IMR-90 (cell line): ENCODE data around the gene NACC2. TPM values are rescaled to one million over a fixed set of nuclear protein-coding genes. Genes with fewer than 3 reads are reported as not detected.

Source experiments
- ATAC-seq: fragments of 200-7000 bp; cut with Tn5 transposase; 2 replicates; pipeline ENCODE4 v1.9.1; 2020; ENCODE audit warnings: low read depth, mild to moderate bottlenecking, moderate library complexity
- BruUV-seq: library from RNA; stranded (reverse); fragments of 400-500 nt; replicated peaks from 2 replicates; lab custom pipeline; 2021; lab: Mats Ljungman, UMichigan
- CTCF ChIA-PET: fragments of 300-600 bp; formaldehyde crosslinking; extraction: SDS; loops from one replicate; lab custom pipeline; 2021; ENCODE audit warnings: antibody characterized with exemption; lab: Yijun Ruan, JAX
- POLR2A ChIA-PET: fragments of 300-600 bp; sonication (Branson Sonifier 250); formaldehyde crosslinking; loops from one replicate; lab custom pipeline; 2022; ENCODE audit warnings: antibody characterized with exemption; ENCODE audit not compliant: unreplicated experiment; lab: Charles Lee
- DNase-seq: peaks from one replicate; pipeline ENCODE4 v3.0.0; 2013
- H2AFZ ChIP-seq: replicated peaks from 2 replicates; pipeline ENCODE3; 2013; ENCODE audit warnings: low read length, mild to moderate bottlenecking; ENCODE audit not compliant: poor library complexity
- H2AK5ac ChIP-seq: 2 replicates; pipeline ENCODE4 v1.6.1; 2013; ENCODE audit warnings: low read depth, low read length, inconsistent platforms
- H2AK9ac ChIP-seq: replicated peaks from 2 replicates; pipeline ENCODE3; 2013; ENCODE audit warnings: mild to moderate bottlenecking, low read depth, low read length, moderate library complexity; ENCODE audit not compliant: poor library complexity
- H2BK120ac ChIP-seq: 2 replicates; pipeline ENCODE4 v1.6.1; 2013; ENCODE audit warnings: low read depth, low read length, inconsistent platforms
- H2BK15ac ChIP-seq: 3 replicates; pipeline ENCODE4 v1.6.1; 2013; ENCODE audit warnings: low read depth, low read length, inconsistent platforms
- H2BK20ac ChIP-seq: 2 replicates; pipeline ENCODE4 v1.6.1; 2013; ENCODE audit warnings: low read depth, mild to moderate bottlenecking, inconsistent platforms, low read length, moderate library complexity
- H2BK5ac ChIP-seq: 2 replicates; pipeline ENCODE4 v1.6.1; 2013; ENCODE audit warnings: mild to moderate bottlenecking, low read depth, low read length, inconsistent platforms; ENCODE audit not compliant: poor library complexity, severe bottlenecking
- H3K14ac ChIP-seq: replicated peaks from 2 replicates; pipeline ENCODE4 v1.6.1; 2013; ENCODE audit warnings: low read depth, low read length, inconsistent platforms
- H3K18ac ChIP-seq: 2 replicates; pipeline ENCODE4 v1.6.1; 2013; ENCODE audit warnings: low read depth, low read length, control low read depth
- H3K23ac ChIP-seq: 2 replicates; pipeline ENCODE4 v1.6.1; 2013; ENCODE audit warnings: low read depth, low read length, inconsistent platforms
- H3K27ac ChIP-seq: 2 replicates; pipeline ENCODE4 v1.5.1; 2013; ENCODE audit warnings: mild to moderate bottlenecking, control low read depth, low read length; ENCODE audit not compliant: insufficient read depth
- H3K27me3 ChIP-seq: 2 replicates; pipeline ENCODE4 v1.6.1; 2013; ENCODE audit warnings: low read length; ENCODE audit not compliant: control insufficient read depth, insufficient read depth
- H3K36me3 ChIP-seq: 2 replicates; pipeline ENCODE4 v1.6.1; 2013; ENCODE audit warnings: low read length, mixed read lengths; ENCODE audit not compliant: control insufficient read depth, insufficient read depth
- H3K4ac ChIP-seq: 2 replicates; pipeline ENCODE4 v1.6.1; 2013; ENCODE audit warnings: low read depth, low read length, inconsistent platforms
- H3K4me1 ChIP-seq: 2 replicates; pipeline ENCODE4 v1.6.1; 2013; ENCODE audit warnings: low read length, mixed read lengths; ENCODE audit not compliant: control insufficient read depth, insufficient read depth
- H3K4me2 ChIP-seq: 2 replicates; pipeline ENCODE4 v1.6.1; 2013; ENCODE audit warnings: low read depth, mild to moderate bottlenecking, control low read depth, low read length, moderate library complexity
- H3K4me3 ChIP-seq: 2 replicates; pipeline ENCODE4 v1.5.1; 2013; ENCODE audit warnings: low read depth, mild to moderate bottlenecking, control low read depth, low read length, moderate library complexity; ENCODE audit not compliant: insufficient read depth
- H3K56ac ChIP-seq: 2 replicates; pipeline ENCODE4 v1.6.1; 2013; ENCODE audit warnings: low read length, inconsistent platforms; ENCODE audit not compliant: insufficient read depth; ENCODE audit errors: extremely low read depth
- H3K79me1 ChIP-seq, 2 experiments: 2 replicates each; pipeline ENCODE4 v1.6.1; 2013; ENCODE audit warnings: low read length in 2 of 2, inconsistent platforms in 1 of 2, low read depth in 1 of 2
- H3K9ac ChIP-seq: 2 replicates; pipeline ENCODE4 v1.6.1; 2013; ENCODE audit warnings: low read depth, low read length, control low read depth
- H3K9me1 ChIP-seq: 2 replicates; pipeline ENCODE4 v1.6.1; 2013; ENCODE audit warnings: low read length, inconsistent platforms; ENCODE audit not compliant: insufficient read depth
- H3K9me3 ChIP-seq: 2 replicates; pipeline ENCODE4 v1.6.1; 2013; ENCODE audit warnings: low read length; ENCODE audit not compliant: control insufficient read depth, insufficient read depth
- H4K20me1 ChIP-seq: 2 replicates; pipeline ENCODE4 v1.6.1; 2013; ENCODE audit warnings: low read length, inconsistent platforms; ENCODE audit not compliant: insufficient read depth
- H4K5ac ChIP-seq: 2 replicates; pipeline ENCODE4 v1.6.1; 2013; ENCODE audit warnings: mild to moderate bottlenecking, low read depth, low read length, control low read depth
- H4K8ac ChIP-seq, 2 experiments: 2 replicates each; pipeline ENCODE4 v1.6.1; 2013; ENCODE audit warnings: low read depth in 2 of 2, low read length in 2 of 2, control low read depth in 1 of 2, inconsistent platforms in 1 of 2
- H4K91ac ChIP-seq: 2 replicates; pipeline ENCODE4 v1.6.1; 2013; ENCODE audit warnings: low read depth, low read length, inconsistent platforms; ENCODE audit not compliant: insufficient read depth
- BHLHE40 ChIP-seq: fragments of 150-350 bp; IDR thresholded peaks from 2 replicates; pipeline ENCODE4 v1.6.1; 2016; ENCODE audit warnings: mild to moderate bottlenecking, low read depth, low read length
- CEBPB ChIP-seq: IDR thresholded peaks from 2 replicates; pipeline ENCODE4 v1.6.1; 2012; ENCODE audit warnings: low read depth, low read length, improper control_type of control experiment
- CHD1 ChIP-seq: IDR thresholded peaks from 2 replicates; pipeline ENCODE4 v1.6.1; 2012; ENCODE audit warnings: low read depth, low read length, improper control_type of control experiment
- FOS ChIP-seq: fragments of 150-350 bp; IDR thresholded peaks from 2 replicates; pipeline ENCODE4 v1.6.1; 2016; ENCODE audit warnings: low read depth, low read length
- MAFK ChIP-seq: IDR thresholded peaks from 2 replicates; pipeline ENCODE4 v1.6.1; 2012; ENCODE audit warnings: low read depth, low read length, improper control_type of control experiment
- MAZ ChIP-seq: IDR thresholded peaks from 2 replicates; pipeline ENCODE4 v1.6.1; 2012; ENCODE audit warnings: low read depth, mild to moderate bottlenecking, low read length, improper control_type of control experiment, moderate library complexity, borderline replicate concordance
- MXI1 ChIP-seq: IDR thresholded peaks from 2 replicates; pipeline ENCODE4 v1.6.1; 2012; ENCODE audit warnings: low read depth, mild to moderate bottlenecking, low read length, moderate library complexity, borderline replicate concordance
- NFE2L2 ChIP-seq: fragments of 150-350 bp; IDR thresholded peaks from 2 replicates; pipeline ENCODE4 v1.6.1; 2016; ENCODE audit warnings: low read depth, mild to moderate bottlenecking, low read length
- POLR2A ChIP-seq: IDR thresholded peaks from 2 replicates; pipeline ENCODE4 v1.6.1; 2012; ENCODE audit warnings: mild to moderate bottlenecking, low read depth, low read length
- RAD21 ChIP-seq: IDR thresholded peaks from 2 replicates; pipeline ENCODE4 v1.6.1; 2012; ENCODE audit warnings: low read length, improper control_type of control experiment
- RCOR1 ChIP-seq: IDR thresholded peaks from 2 replicates; pipeline ENCODE4 v1.6.1; 2012; ENCODE audit warnings: mild to moderate bottlenecking, low read length, improper control_type of control experiment; ENCODE audit not compliant: insufficient replicate concordance
- RFX5 ChIP-seq: IDR thresholded peaks from 2 replicates; pipeline ENCODE4 v1.8.0; 2012; ENCODE audit warnings: low read depth, mild to moderate bottlenecking, low read length, moderate library complexity
- SMC3 ChIP-seq: fragments of 150-350 bp; IDR thresholded peaks from 2 replicates; pipeline ENCODE4 v1.6.1; 2016; ENCODE audit warnings: low read depth, mild to moderate bottlenecking, antibody characterized with exemption, low read length, moderate library complexity
- WGBS, 2 experiments: methylation state at CpG; one replicate each; pipeline versions ENCODE4 v1.1.5 to v1.1.7; 2013; ENCODE audit warnings: missing lambda C conversion rate in 2 of 2; ENCODE audit not compliant: insufficient read length in 1 of 2; ENCODE audit errors: extremely low coverage in 2 of 2; 5-methylcytosine and 5-hydroxymethylcytosine counted together
- dilution Hi-C: fragments of 300-500 bp; cut with HindIII; formaldehyde crosslinking; loops from one replicate; pipeline ENCODE4 v1.14.3; 2018; ENCODE audit warnings: low sequenced_read_pairs; ENCODE audit not compliant: unreplicated experiment
- in situ Hi-C: fragments of 300-500 bp; cut with MboI; formaldehyde crosslinking; loops from 3 replicates; pipeline ENCODE4 v1.14.3; 2019; ENCODE audit warnings: low sequenced_read_pairs, inconsistent platforms, mixed read lengths
- intact Hi-C: fragments of 100-400 bp; cut with micrococcal nuclease; formaldehyde crosslinking; loops from 2 replicates; pipeline ENCODE4 v1.10.0; 2022
- polyA plus RNA-seq, 3 experiments: library from polyadenylated mRNA; depleted of rRNA; stranded (reverse); fragments of >200 nt; gene quantifications; 2 replicates each; pipeline ENCODE4 v1.2.3, GENCODE V29; 2012; ENCODE audit warnings: low replicate concordance in 1 of 3
- total RNA-seq: library from RNA; depleted of rRNA; stranded (reverse); fragments of >200 nt; gene quantifications from 2 replicates; pipeline ENCODE4 v1.2.3, GENCODE V29; 2012
- TF ChIP-seq, protein P1 (sequence below): fragments of 150-350 bp; IDR thresholded peaks from 2 replicates; pipeline ENCODE4 v1.6.1; 2016; ENCODE audit warnings: low read depth, mild to moderate bottlenecking, low read length, moderate library complexity, borderline replicate concordance
- TF ChIP-seq, protein P2 (sequence below): conservative IDR thresholded peaks from 2 replicates; pipeline ENCODE4 v1.5.1; 2012; ENCODE audit warnings: mild to moderate bottlenecking, low read depth, low read length, improper control_type of control experiment

The NACC2 gene
- total and polyA plus RNA-seq, 2 of the 4 experiments (the other 2 are of a cell fraction), result 7.9 to 19.0 TPM

DNA sequence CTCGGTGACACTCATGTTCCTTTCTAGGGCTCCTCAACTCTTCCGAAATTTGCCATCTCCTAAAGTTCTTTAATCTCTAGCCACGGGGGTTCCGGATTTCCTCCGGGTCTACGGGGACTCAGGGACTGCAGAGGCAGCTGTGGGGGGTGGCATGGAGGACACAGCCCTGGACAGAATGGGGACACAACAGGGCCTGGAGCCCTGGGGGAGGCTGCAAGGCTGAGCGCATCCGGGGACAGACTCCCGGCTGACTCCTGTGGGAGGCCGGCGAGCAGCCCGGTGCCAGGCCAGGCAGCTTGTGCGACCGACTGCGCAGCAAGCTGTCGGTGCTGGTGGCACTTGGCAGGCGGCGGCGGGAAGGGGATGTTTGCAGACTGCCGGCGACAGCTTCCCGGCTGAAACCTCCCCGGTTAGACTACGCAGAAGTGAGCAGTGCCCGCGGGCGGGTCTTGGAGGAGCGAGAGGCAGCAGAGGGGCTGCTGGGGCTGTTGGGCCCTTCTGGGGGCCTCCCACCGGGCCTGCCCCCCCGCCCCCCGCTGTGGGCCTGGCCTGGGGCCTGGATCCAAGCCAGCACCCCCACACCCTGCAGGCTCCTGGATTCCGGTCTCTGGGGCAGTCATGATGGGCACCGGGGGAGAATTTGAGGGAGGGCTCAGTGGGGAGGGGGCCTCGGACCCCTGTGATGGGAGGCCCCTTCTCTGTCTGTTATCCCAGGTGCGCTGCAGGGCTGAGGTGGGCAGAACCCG, 105.2 kb downstream of the NACC2 start:
- no peak overlapping the region for H3K4ac ChIP-seq
- H3K79me1 ChIP-seq, result 0 out of 4 replicates have a peak, but pooled peaks cover 0 to 3% of the 10 kb centered on the region in 2 experiments
- in situ Hi-C loops (no loop called here), dilution Hi-C loops (no loop called here), intact Hi-C loops (no loop called here)
- no peak for ATAC-seq
- no peak overlapping the region for H3K4me3 ChIP-seq
- no peak overlapping the region for H3K23ac ChIP-seq
- H4K8ac ChIP-seq, result no peak overlapping the region
- no peak overlapping the region for H3K4me2 ChIP-seq
- no peak overlapping the region for H2AFZ ChIP-seq
- no TSS peak for BruUV-seq
- no peak overlapping the region for H2BK20ac ChIP-seq
- WGBS, 2 experiments, result 50% methylated on average over 10 of the region's 36 CpGs; no CpG with 5 or more reads in 1 of the 2 experiments
- no peak overlapping the region for H3K9ac ChIP-seq
- no peak overlapping the region for H3K56ac ChIP-seq
- POLR2A ChIA-PET, result no interaction called here
- no peak overlapping the region for H2AK5ac ChIP-seq
- H3K27me3 ChIP-seq, result no peaks in the 10 kb centered on the region
- H2BK15ac ChIP-seq, result no peak overlapping the region
- no peaks in the 10 kb centered on the region for H3K9me3 ChIP-seq
- no peaks in the 10 kb centered on the region for H3K9me1 ChIP-seq
- H2BK5ac ChIP-seq, result no peak overlapping the region
- CTCF ChIA-PET, result interaction anchor here (0.6 kb wide), 1 partner anchor 93 kb away, joined by 3 read pairs; no protein-coding TSS in a partner anchor
- H2BK120ac ChIP-seq, result no peak overlapping the region
- no peak overlapping the region for H3K18ac ChIP-seq
- H3K14ac ChIP-seq, result no peak overlapping the region
- H2AK9ac ChIP-seq, result no peak overlapping the region
- DNase-seq, result no peak
- no peak overlapping the region for H4K91ac ChIP-seq
- peaks cover 21% of the 10 kb centered on the region for H3K4me1 ChIP-seq
- no peaks in the 10 kb centered on the region for H4K20me1 ChIP-seq
- H4K5ac ChIP-seq, result no peak overlapping the region
- no peak overlapping the region for H3K27ac ChIP-seq
- no peaks in the 10 kb centered on the region for H3K36me3 ChIP-seq
- TF ChIP-seq RAD21, result no peak
- no peak for TF ChIP-seq RFX5
- no peak for TF ChIP-seq RCOR1
- TF ChIP-seq, protein P1, sequence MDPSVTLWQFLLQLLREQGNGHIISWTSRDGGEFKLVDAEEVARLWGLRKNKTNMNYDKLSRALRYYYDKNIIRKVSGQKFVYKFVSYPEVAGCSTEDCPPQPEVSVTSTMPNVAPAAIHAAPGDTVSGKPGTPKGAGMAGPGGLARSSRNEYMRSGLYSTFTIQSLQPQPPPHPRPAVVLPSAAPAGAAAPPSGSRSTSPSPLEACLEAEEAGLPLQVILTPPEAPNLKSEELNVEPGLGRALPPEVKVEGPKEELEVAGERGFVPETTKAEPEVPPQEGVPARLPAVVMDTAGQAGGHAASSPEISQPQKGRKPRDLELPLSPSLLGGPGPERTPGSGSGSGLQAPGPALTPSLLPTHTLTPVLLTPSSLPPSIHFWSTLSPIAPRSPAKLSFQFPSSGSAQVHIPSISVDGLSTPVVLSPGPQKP, result no peak
- TF ChIP-seq CEBPB, result no peak
- TF ChIP-seq MXI1, result no peak
- TF ChIP-seq MAFK, result no peak
- TF ChIP-seq POLR2A, result no peak
- TF ChIP-seq MAZ, result no peak
- TF ChIP-seq NFE2L2, result no peak
- TF ChIP-seq, protein P2, sequence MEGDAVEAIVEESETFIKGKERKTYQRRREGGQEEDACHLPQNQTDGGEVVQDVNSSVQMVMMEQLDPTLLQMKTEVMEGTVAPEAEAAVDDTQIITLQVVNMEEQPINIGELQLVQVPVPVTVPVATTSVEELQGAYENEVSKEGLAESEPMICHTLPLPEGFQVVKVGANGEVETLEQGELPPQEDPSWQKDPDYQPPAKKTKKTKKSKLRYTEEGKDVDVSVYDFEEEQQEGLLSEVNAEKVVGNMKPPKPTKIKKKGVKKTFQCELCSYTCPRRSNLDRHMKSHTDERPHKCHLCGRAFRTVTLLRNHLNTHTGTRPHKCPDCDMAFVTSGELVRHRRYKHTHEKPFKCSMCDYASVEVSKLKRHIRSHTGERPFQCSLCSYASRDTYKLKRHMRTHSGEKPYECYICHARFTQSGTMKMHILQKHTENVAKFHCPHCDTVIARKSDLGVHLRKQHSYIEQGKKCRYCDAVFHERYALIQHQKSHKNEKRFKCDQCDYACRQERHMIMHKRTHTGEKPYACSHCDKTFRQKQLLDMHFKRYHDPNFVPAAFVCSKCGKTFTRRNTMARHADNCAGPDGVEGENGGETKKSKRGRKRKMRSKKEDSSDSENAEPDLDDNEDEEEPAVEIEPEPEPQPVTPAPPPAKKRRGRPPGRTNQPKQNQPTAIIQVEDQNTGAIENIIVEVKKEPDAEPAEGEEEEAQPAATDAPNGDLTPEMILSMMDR, result no peak
- no peak for TF ChIP-seq BHLHE40
- no peak for TF ChIP-seq CHD1
- TF ChIP-seq SMC3, result no peak
- TF ChIP-seq FOS, result no peak
